Panc1 (cell line): Measurements from ENCODE around the gene INCENP. TPM values are rescaled to one million over a fixed set of nuclear protein-coding genes. Genes with fewer than 3 reads are reported as not detected.

Source experiments
- ATAC-seq: fragments of 200-7000 bp; cut with Tn5 transposase; 2 replicates; pipeline ENCODE4 v1.9.1; 2020; ENCODE audit warnings: mild to moderate bottlenecking, moderate library complexity
- BruUV-seq: library from RNA; stranded (reverse); fragments of 400-500 nt; replicated peaks from 2 replicates; lab custom pipeline; 2021; lab: Mats Ljungman, UMichigan
- CTCF ChIA-PET: fragments of 300-600 bp; sonication (Branson Sonifier 250); formaldehyde crosslinking; loops from one replicate; lab custom pipeline; 2022; ENCODE audit warnings: antibody characterized with exemption; lab: Charles Lee
- POLR2A ChIA-PET: fragments of 300-600 bp; sonication (Branson Sonifier 250); formaldehyde crosslinking; loops from one replicate; lab custom pipeline; 2022; ENCODE audit warnings: antibody characterized with exemption; lab: Charles Lee
- DNase-seq: peaks from one replicate; pipeline ENCODE4 v3.0.0-alpha.2; 2010; ENCODE audit warnings: low read depth, low spot score
- H3K27ac ChIP-seq: 2 replicates; pipeline ENCODE4 v1.5.1; 2011; ENCODE audit warnings: mild to moderate bottlenecking, low read length, inconsistent platforms
- H3K27me3 ChIP-seq: fragments of 200-500 bp; sonication (Bioruptor generic); 2 replicates; pipeline ENCODE4 v1.6.0; 2014; ENCODE audit warnings: low read length, inconsistent platforms; ENCODE audit not compliant: control insufficient read depth, insufficient read depth
- H3K36me3 ChIP-seq: fragments of 200-500 bp; sonication (Bioruptor generic); 2 replicates; pipeline ENCODE4 v1.5.1; 2014; ENCODE audit warnings: inconsistent platforms, mild to moderate bottlenecking, low read length, moderate library complexity; ENCODE audit not compliant: control insufficient read depth, insufficient read depth
- H3K4me1 ChIP-seq: 2 replicates; pipeline ENCODE4 v1.5.1; 2011; ENCODE audit warnings: inconsistent platforms, mild to moderate bottlenecking, low read length, moderate library complexity; ENCODE audit not compliant: control insufficient read depth, insufficient read depth
- H3K4me3 ChIP-seq, 2 experiments: 2 replicates each; pipeline ENCODE4 v1.5.1; 2011 to 2012; ENCODE audit warnings: low read depth in 2 of 2, low read length in 2 of 2, mild to moderate bottlenecking in 2 of 2, inconsistent platforms in 1 of 2, moderate library complexity in 1 of 2
- H3K9me3 ChIP-seq: fragments of 200-500 bp; sonication (Bioruptor generic); 2 replicates; pipeline ENCODE4 v1.5.1; 2014; ENCODE audit warnings: low read depth, mild to moderate bottlenecking, inconsistent platforms, low read length, moderate library complexity; ENCODE audit not compliant: control insufficient read depth, insufficient read depth
- POLR2AphosphoS5 ChIP-seq: IDR thresholded peaks from 2 replicates; pipeline ENCODE4 v1.6.1; 2012; ENCODE audit warnings: mild to moderate bottlenecking, low read depth, low read length, moderate library complexity
- SIN3A ChIP-seq: IDR thresholded peaks from 2 replicates; pipeline ENCODE4 v1.6.1; 2012; ENCODE audit warnings: low read depth, mild to moderate bottlenecking, low read length, moderate library complexity, borderline replicate concordance; ENCODE audit not compliant: insufficient read depth
- TCF7L2 ChIP-seq: IDR thresholded peaks from 2 replicates; pipeline ENCODE4 v1.6.1; 2011; ENCODE audit warnings: mild to moderate bottlenecking, low read depth, low read length, inconsistent platforms
- in situ Hi-C: cut with HindIII; loops from 2 replicates; pipeline ENCODE4 v1.10.0; 2016; ENCODE audit warnings: low sequenced_read_pairs, low pct_unique_long_range_greater_than_20kb
- intact Hi-C: fragments of 100-400 bp; cut with micrococcal nuclease; formaldehyde crosslinking; loops from one replicate; pipeline ENCODE4 v1.10.0; 2022; ENCODE audit not compliant: unreplicated experiment
- total RNA-seq: library from RNA; stranded (reverse); gene quantifications from one replicate; pipeline ENCODE4 v1.2.1, GENCODE V29; 2021; ENCODE audit not compliant: unreplicated experiment
- TF ChIP-seq, protein P1 (sequence below), 2 experiments: IDR thresholded peaks; 2 replicates each; pipeline ENCODE4 v1.6.1; 2011 to 2012; ENCODE audit warnings: low read depth in 2 of 2, control low read depth in 1 of 2, low read length in 1 of 2, mild to moderate bottlenecking in 1 of 2, moderate library complexity in 1 of 2; ENCODE audit not compliant: insufficient read depth in 1 of 2
- TF ChIP-seq, protein P2 (sequence below): fragments of 450-650 bp; IDR thresholded peaks from 2 replicates; pipeline ENCODE4 v1.5.1; 2017; ENCODE audit warnings: mild to moderate bottlenecking

The INCENP gene
- total RNA-seq, 1 experiment from 2014 or later, result 81.5 TPM

DNA sequence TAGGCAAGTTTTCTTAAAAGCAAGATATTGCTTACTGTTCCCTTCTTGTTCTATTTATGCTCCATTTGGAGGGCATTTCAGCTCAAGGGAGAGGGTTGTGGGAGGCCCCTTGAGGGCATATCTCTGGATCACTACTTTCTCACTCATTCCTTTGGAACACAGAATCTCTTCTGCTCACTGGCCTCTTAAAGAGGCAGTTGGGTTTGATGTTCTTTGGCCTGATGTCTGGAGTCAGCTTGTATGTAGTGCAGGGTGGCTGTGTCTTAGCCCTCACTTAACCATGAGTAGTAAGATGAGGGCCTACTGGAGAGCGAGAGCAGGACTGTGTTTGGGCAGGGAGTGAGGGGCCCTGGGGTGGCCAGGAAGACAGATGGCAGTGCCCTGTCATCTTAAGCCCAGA lies 3.6 kb downstream of the INCENP start:
- in situ Hi-C loops, result no loop called here
- DNase-seq, result no peak
- Histone ChIP-seq H3K36me3 (peaks cover 12% of the 10 kb centered on the region; the same call in 1 of the 2 replicates), H3K27me3 (no peaks in the 10 kb centered on the region), H3K27ac (no peak overlapping the region), H3K4me3 (no peak overlapping the region), H3K9me3 (no peaks in the 10 kb centered on the region), H3K4me1 (peaks cover 18% of the 10 kb centered on the region)
- CTCF ChIA-PET, result interaction anchor here (0.9 kb wide), 1 partner anchor 11 kb away, joined by 3 read pairs; no protein-coding TSS in a partner anchor
- TF ChIP-seq POLR2AphosphoS5 (no peak), SIN3A (no peak), TCF7L2 (no peak)
- TF ChIP-seq, protein P1, sequence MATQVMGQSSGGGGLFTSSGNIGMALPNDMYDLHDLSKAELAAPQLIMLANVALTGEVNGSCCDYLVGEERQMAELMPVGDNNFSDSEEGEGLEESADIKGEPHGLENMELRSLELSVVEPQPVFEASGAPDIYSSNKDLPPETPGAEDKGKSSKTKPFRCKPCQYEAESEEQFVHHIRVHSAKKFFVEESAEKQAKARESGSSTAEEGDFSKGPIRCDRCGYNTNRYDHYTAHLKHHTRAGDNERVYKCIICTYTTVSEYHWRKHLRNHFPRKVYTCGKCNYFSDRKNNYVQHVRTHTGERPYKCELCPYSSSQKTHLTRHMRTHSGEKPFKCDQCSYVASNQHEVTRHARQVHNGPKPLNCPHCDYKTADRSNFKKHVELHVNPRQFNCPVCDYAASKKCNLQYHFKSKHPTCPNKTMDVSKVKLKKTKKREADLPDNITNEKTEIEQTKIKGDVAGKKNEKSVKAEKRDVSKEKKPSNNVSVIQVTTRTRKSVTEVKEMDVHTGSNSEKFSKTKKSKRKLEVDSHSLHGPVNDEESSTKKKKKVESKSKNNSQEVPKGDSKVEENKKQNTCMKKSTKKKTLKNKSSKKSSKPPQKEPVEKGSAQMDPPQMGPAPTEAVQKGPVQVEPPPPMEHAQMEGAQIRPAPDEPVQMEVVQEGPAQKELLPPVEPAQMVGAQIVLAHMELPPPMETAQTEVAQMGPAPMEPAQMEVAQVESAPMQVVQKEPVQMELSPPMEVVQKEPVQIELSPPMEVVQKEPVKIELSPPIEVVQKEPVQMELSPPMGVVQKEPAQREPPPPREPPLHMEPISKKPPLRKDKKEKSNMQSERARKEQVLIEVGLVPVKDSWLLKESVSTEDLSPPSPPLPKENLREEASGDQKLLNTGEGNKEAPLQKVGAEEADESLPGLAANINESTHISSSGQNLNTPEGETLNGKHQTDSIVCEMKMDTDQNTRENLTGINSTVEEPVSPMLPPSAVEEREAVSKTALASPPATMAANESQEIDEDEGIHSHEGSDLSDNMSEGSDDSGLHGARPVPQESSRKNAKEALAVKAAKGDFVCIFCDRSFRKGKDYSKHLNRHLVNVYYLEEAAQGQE (IDR thresholded peaks at IDR 0.05; ENCODE audit: insufficient read depth in 1 of 2, low read depth in 2 of 2, low read length in 1 of 2), result no peak
- TF ChIP-seq, protein P2, sequence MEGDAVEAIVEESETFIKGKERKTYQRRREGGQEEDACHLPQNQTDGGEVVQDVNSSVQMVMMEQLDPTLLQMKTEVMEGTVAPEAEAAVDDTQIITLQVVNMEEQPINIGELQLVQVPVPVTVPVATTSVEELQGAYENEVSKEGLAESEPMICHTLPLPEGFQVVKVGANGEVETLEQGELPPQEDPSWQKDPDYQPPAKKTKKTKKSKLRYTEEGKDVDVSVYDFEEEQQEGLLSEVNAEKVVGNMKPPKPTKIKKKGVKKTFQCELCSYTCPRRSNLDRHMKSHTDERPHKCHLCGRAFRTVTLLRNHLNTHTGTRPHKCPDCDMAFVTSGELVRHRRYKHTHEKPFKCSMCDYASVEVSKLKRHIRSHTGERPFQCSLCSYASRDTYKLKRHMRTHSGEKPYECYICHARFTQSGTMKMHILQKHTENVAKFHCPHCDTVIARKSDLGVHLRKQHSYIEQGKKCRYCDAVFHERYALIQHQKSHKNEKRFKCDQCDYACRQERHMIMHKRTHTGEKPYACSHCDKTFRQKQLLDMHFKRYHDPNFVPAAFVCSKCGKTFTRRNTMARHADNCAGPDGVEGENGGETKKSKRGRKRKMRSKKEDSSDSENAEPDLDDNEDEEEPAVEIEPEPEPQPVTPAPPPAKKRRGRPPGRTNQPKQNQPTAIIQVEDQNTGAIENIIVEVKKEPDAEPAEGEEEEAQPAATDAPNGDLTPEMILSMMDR, result no peak
- no peak for ATAC-seq
- intact Hi-C loops, result no loop called here
- POLR2A ChIA-PET, result no interaction called here
- no TSS peak for BruUV-seq

DNA sequence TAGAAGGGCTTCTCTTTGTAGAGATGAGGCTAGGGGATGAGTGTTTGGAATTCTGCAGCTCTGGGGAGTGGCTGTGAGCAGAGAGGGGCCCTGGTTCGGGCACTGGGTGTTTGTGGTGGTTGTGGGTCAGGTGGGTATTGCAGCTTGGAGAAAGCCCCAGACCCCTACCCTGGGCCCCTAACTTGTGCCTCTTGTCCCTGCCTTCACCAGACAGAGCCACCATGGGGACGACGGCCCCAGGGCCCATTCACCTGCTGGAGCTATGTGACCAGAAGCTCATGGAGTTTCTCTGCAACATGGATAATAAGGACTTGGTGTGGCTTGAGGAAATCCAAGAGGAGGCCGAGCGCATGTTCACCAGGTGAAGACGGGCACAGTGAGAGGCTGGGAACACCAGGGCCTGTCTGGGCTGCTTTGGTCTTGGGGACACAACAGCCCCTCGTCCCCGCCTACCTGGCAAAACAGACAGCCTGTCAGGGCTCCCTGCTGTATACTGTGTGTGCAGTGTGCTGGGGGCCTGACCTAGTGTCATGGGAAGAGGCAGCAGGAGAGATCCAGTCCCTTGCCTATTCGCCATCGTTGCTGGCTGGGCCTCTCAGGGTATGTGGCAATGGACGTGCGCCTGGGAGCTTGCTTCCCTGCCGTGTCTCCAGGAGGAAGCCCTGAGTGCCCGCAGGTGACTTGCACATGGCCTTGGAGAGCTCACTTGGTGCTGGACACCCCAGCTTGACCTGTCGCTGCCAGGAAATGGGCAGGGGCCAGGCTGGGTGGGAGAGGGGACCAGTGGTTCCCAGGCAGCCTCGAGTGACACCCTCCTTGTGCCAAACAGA lies 4.3 kb downstream of the INCENP start:
- intact Hi-C loops, result no loop called here
- H3K27me3 ChIP-seq, result no peaks in the 10 kb centered on the region
- peaks cover 12% of the 10 kb centered on the region; the same call in 1 of the 2 replicates for H3K36me3 ChIP-seq
- no TSS peak for BruUV-seq
- in situ Hi-C loops, result no loop called here
- no peak overlapping the region for H3K27ac ChIP-seq
- H3K4me1 ChIP-seq, result peaks cover 14% of the 10 kb centered on the region
- ATAC-seq (no peak), DNase-seq (no peak)
- H3K9me3 ChIP-seq, result no peaks in the 10 kb centered on the region
- ChIA-PET POLR2A (no interaction called here), CTCF (interaction anchor here (0.9 kb wide), 1 partner anchor 11 kb away, joined by 3 read pairs; no protein-coding TSS in a partner anchor)
- no peak overlapping the region for H3K4me3 ChIP-seq
- no peak for TF ChIP-seq POLR2AphosphoS5
- TF ChIP-seq, protein P2, result no peak
- TF ChIP-seq TCF7L2, result no peak
- TF ChIP-seq, protein P1 (IDR thresholded peaks at IDR 0.05; ENCODE audit: insufficient read depth in 1 of 2, low read depth in 2 of 2, low read length in 1 of 2), result no peak
- TF ChIP-seq SIN3A, result no peak
